Activated naive CD4-positive, alpha-beta T cell treated with anti-CD3 and anti-CD28 coated beads for 36 hours (primary cell): ENCODE results near the gene SNX14. TPM values are rescaled to one million over a fixed set of nuclear protein-coding genes. Genes with fewer than 3 reads are reported as not detected.

ENCODE experiments used
- CTCF ChIA-PET: fragments of 350-600 bp; sonication (Branson Sonifier 250); formaldehyde crosslinking; loops from one replicate; lab custom pipeline; 2021; ENCODE audit warnings: antibody characterized with exemption; lab: Charles Lee
- DNase-seq: peaks from one replicate; pipeline ENCODE4 v3.0.0-alpha.2; 2020
- H3K27ac Mint-ChIP-seq: one replicate; pipeline ENCODE4 v1.8.0; 2021; ENCODE audit warnings: mild to moderate bottlenecking, mixed read lengths
- H3K27me3 Mint-ChIP-seq: one replicate; pipeline ENCODE4 v1.8.0; 2021; ENCODE audit warnings: low read depth, mixed read lengths
- H3K36me3 Mint-ChIP-seq: one replicate; pipeline ENCODE4 v1.8.0; 2021; ENCODE audit warnings: low read depth, mixed read lengths
- H3K4me1 Mint-ChIP-seq: one replicate; pipeline ENCODE4 v1.8.0; 2021; ENCODE audit warnings: low read depth, mixed read lengths
- H3K4me3 Mint-ChIP-seq: one replicate; pipeline ENCODE4 v1.8.0; 2021; ENCODE audit warnings: mild to moderate bottlenecking, moderate library complexity, mixed read lengths
- H3K9me3 Mint-ChIP-seq: one replicate; pipeline ENCODE4 v1.8.0; 2021; ENCODE audit warnings: mixed read lengths
- intact Hi-C: fragments of 100-400 bp; cut with micrococcal nuclease; formaldehyde crosslinking; loops from one replicate; pipeline ENCODE4 v1.15.1; 2023
- total RNA-seq, 2 experiments: library from RNA; stranded (reverse); gene quantifications; one replicate each; pipeline ENCODE4 v1.2.3, GENCODE V29; 2021

Gene SNX14
- total RNA-seq, 2 experiments from 2014 or later: 18.8 to 22.6 TPM

- no peak overlapping the region for H3K27ac Mint-ChIP-seq
These were observed 135.5 kb downstream of the SNX14 start for GRCh38 chr6:85458184-85458583.

GRCh38 chr6:85456782-85457181 is 136.9 kb downstream of the SNX14 start:
- intact Hi-C loops: no loop called here
- no peaks in the 10 kb centered on the region for H3K36me3 Mint-ChIP-seq
- H3K9me3 Mint-ChIP-seq: no peaks in the 10 kb centered on the region
- H3K27ac Mint-ChIP-seq: no peak overlapping the region
- DNase-seq: no peak
- CTCF ChIA-PET: no interaction called here
- no peak overlapping the region for H3K4me3 Mint-ChIP-seq
- H3K4me1 Mint-ChIP-seq: peaks cover 40% of the 10 kb centered on the region
- H3K27me3 Mint-ChIP-seq: peaks cover 24% of the 10 kb centered on the region

More at GRCh38 chr6:85458184-85458583, 135.5 kb downstream of the SNX14 start:
- Mint-ChIP-seq H3K36me3 (no peaks in the 10 kb centered on the region), H3K4me3 (no peak overlapping the region), H3K27me3 (peaks cover 11% of the 10 kb centered on the region), H3K9me3 (no peaks in the 10 kb centered on the region), H3K4me1 (peaks cover 47% of the 10 kb centered on the region)
- CTCF ChIA-PET: interaction anchor here (0.5 to 1.0 kb wide), 3 partner anchors 9 to 25 kb away, joined by 3 to 8 read pairs (median 3); partner anchors contain the start of gene NT5E
- intact Hi-C loops: no loop called here
- DNase-seq: no peak

Other genes with a start within 250 kb of the SNX14 start
- gene NT5E, start 143.8 kb downstream of the SNX14 start, total RNA-seq: 1 to 10 TPM in 1 of 2 experiments, under 1 TPM in 1; 0.55 to 1.4 TPM
- gene SYNCRIP, start 49.0 kb upstream of the SNX14 start, total RNA-seq: 100 to 1,000 TPM; 106 to 109 TPM